HG03045 (cell line): Measurements from ENCODE around the gene TGIF2.

Experiments
- ATAC-seq: cut with Tn5 transposase; IDR thresholded peaks from one replicate; pipeline ENCODE4 v1.9.1; 2021; ENCODE audit warnings: mild to moderate bottlenecking, moderate library complexity; ENCODE audit not compliant: unreplicated experiment

TGIF2 gene

DNA sequence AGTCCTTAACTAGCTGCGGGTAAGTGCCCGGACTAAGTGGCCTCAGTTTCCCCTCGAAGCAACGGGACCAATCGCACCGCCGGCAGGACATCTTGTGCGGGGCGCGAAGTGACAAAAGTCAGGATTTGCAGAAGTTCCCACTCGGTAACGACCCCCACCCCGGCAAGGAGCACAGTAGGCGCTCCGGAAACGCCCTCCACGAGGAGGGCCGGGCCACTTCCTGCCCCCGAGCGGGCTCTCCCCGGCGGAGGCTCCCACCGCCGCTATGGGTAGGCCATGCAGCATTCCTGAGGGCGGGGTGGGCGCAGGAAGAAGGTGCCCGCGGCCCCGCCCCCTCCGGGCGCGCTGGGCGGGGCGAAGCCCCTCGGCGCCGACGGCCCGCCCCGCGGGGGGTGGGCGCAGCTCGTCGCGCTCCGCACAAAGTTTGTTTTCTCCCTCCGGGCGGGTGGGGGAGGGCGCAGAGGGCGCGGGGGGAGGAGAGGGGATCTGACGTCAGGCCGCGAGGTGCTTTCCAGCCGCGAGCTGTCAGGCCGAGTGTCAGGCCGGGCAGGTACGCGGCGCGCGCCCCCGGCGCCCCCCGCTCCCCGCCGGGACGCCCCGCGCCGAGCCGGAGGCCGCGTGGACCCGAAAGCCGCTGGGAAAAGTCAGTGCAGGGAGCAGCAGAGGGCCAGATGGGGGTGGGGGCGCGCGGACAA, at the start of gene TGIF2:
TGIF2 (plus strand) TSS at position 495 of the 695 bp plus-strand sequence. CDS start 5,178 bp downstream, outside the sequence.
- peak; percentile 67 for ATAC-seq

DNA sequence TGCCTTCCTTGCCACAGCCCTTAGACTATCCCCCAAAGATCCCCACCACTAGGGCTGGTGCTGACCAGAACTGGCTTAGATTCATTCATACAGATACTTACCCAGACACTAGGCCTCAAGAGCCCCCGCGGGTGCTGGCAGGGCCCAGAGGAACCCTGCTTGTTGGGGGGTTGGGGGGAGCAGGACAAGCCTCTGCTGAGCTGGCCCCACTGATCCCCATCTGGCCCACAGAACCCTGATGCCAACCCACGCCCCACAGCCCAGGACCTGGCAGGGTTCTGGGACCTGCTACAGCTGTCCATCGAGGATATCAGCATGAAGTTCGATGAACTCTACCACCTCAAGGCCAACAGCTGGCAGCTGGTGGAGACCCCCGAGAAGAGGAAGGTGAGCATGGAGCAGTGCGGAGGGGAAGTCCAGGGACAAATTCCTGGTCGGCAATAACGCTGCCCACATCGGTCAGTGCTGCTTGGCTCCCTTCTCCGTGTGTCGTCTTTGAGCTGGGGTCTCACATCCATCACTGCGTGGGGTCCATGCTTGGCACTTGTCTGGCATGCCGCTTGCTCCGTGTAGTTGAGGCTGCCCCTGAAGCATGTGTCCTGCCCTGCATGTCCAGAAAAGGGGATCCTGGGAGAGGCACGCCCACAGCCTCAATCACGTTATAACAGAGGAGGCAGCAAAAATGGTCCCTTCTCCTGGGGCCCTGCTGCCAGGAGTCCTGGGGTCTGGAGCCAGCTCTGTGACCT, 47.6 kb upstream of the TGIF2 start:
- ATAC-seq: no peak

DNA sequence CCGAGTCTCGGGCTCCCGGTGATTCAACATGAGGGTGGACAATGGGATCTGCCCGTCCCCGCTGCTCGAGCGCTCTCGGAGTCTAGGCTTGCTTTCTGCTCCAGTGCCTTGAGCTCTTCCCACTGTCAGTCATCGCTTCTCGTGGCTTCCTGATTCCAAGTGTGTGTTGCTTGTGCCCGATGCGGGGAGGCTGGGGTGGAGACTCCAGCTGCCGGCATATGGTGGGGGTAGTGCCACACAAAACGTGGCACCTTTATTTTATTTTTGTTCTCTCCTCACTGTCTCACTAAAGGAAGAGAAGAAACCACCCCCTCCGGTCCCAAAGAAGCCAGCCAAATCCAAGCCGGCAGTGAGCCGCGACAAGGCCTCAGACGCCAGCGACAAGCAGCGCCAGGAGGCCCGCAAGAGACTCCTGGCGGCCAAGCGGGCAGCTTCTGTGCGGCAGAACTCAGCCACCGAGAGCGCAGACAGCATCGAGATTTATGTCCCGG, 46.8 kb upstream of the TGIF2 start:
- no peak for ATAC-seq

DNA sequence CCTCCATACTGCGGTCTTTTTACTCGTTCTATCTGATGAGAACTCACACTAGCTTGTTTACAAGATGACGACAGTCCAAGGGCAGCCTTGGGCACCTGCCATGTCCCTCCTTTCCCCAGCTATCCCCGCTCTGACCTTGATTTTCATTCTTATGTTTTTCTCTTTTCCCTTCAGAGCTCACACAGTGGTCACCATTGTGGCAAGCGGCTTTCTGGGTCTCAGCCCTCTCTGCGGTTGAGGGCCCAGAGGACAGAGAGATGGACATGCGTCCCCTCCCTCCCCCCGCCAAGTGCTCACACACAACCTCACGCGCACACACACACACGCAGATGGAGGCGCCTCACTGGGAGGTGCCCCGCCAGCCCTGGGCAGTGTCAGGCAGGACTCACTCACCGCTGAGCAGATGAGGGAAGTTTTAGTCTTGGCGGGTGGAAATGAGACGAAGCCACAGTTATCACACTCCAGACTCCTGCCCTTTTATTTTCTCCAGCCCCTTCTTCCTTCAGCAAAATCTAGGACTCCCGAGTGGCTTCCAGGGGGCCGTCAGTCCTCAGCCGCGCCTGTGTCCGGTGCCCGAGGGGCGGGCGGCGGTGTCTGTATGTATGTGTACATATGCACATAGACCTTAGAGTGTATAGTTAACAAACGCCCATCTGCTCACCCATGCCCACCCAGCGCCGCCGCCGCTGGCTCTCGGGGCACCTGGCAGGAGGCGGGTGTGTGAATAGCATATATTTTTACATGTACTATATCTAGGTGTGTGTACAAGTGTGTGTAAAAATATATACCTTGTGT, 45.9 kb upstream of the TGIF2 start:
- ATAC-seq: no peak

DNA sequence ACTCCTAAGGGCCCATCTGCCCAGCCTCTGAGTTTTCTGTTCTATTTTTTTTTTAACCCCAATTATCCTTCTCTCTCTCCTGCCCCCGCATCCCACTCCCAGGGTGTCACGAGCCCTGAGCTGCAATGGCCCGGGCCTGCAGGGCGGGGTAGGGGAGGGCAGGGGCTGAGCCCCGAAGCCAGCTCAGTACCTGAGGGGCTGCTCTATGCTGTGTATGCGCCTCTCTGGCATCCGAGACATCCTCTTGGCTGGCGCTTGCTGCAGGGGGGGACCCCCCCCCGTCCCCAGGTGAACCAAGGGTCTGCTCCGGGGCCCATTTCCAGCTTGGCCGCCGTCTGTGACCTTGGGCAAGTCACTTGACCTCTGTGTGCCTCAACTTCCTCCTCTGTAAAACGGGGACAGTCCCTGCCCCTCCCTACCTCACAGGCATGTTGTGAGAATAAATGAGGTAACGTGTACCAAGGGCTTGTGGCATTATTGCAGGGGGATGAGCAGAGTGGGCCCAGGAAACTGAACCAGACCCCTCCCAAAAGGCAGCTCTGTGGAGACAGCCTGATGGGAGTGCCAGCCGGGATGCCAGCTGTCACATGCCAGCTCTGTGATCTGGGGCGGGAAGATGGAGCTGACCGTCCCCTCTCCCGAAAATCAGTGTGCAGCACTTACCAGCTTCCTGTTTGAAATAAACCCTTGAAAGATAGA, 45.1 kb upstream of the TGIF2 start:
- ATAC-seq: no peak

DNA sequence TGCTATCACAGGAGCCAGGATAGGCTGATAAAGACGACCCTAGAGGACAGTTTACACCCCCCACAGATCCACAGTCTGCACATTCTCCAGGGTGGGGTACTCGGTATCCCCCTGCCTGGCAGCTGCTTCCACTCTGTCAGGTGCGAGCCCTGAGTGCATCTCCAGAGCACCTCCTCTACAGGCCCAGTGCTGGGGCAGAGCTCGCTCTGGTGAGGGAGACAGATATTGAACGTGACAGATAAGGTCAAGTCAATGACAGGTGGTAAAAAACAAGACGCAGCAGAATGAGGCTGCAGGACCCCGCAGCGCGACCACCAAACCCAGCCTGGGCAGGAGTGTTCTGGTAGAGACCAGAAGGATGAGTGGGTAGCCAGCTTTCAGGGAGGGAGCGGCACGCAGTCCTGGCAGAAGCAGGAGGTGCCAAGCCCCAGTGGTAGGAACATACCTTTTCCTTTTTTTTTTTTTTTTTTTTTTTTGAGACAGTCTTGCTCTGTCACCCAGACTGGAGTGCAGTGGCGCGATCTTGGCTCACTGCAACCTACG, 44.5 kb upstream of the TGIF2 start:
- ATAC-seq: no peak

DNA sequence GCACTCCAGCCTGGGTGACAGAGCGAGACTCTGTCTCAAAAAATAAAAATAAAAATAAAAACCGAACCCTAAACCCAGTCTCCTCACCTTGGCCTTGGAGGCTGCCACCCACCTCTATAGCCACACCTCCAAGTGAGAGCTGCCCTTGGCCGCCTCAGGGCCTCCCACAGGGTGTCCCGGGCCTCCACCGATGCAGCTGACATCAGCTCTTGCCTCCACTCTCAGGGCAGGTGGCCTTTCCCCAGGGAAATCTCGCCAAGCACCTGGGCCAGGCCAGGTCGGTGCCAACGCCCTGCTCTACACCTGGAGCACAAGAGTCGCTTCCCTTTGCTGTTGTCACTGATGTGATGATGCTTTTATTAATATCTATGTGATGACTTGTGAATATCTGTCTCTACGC, 41.0 kb upstream of the TGIF2 start:
- no peak for ATAC-seq

DNA sequence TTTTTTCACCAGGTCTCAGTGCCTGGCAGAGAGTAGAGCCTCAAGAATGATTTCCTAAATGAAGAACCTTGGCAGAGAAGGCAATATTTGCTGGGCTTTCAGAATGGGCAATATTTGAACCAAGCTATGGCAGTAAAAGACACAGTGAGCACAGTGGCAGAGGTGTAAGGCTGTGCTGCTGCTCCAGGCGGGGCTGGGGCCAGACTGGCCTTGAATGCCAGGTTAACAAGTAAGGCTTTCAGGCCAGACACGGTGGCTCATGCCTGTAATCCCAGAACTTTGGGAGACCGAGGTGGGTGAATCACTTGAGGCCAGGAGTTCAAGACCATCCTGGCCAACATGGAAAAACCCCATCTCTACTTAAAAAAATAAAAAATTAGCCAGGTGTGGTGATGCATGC, 40.6 kb upstream of the TGIF2 start:
- no peak for ATAC-seq

DNA sequence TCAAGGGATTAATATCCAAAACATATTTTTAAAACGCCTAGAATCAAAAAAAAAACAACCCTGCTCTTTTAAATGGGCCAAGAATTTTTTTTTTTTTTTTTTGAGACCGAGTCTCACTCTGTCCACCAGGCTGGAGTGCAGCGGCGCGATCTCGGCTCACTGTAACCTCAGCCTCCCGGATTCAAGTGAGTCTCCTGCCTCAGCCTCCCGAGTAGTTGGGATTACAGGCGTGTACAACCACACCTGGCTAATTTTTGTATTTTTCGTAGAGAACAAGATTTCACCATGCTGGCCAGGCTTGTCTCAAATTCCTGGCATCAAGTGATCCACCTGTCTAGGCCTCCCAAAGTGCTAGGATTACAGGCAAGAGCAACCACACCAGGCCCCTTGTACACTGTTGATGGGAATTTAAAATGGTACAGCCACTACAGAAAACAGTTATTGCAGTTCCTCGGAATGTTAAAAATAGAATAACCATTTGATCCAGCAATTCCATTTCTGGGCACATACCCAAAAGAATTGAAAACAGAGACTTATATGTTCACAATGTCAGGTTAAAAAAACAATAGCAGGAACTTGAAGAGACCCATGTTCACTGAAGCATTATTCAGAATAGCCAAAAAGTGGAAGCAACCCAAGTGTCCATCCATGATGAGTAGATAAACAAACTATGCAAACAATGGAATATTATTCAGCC, 35.2 kb upstream of the TGIF2 start:
- no peak for ATAC-seq

DNA sequence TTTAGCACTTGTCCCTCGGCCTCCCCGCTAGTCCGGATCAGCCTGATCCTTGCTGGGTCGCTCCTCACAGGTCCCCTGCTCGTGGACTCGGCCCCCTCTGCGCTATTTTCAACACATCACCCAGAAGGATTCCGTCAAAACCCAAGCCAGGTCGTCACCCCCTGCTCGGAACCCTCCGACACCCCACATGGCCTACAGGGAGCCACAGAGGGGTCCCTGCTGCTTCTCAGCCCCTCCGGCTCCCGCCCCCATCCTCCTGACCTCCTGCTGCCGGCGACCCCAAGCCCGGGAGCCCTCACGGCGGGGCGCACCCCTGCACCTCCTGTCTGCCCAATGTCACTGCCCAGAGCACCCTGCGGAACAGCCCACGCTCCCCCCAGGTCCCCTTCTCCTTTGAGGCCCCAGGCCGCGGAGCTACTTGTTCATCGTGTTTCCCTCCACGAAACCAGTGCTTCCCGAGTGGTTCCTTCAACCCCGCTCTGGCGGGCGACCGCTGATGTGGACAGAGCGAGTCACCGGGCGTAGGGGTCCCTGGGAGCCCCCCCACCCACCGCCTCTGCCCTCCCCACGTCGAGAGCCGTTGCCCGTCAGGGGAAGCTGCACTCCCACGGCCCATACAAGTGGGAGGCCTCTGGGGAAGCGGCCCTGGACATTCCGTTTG, 32.7 kb upstream of the TGIF2 start:
- ATAC-seq: no peak

DNA sequence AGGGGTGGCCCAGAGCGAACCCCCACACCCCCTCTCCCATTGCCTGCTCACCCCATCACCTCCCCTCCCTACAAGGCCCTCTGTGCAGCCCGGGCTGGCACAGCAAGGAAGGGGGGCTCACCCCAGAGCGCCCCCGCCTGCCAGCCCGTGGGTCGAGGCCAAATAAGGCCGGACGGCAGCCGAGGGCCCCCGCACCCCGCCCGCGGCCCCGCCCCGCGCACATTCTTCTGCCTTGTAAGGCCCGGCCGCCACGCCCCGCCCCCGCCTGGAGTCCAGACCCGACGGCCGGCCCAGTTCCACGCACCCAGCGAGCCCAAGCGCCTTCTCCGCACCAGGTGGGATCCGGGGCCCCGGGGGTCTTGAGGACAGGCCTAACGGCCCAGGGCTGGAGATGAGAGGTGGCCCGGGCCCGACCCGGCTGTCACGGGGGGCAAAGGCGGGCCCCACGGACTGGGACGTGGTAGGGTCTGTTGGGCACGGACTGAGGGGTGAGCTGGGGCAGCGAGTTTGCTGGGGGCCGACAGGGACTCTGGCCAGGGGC, 32.1 kb upstream of the TGIF2 start, which contains the start of gene MYL9:
MYL9 (plus strand) TSS at position 293 of the 541 bp plus-strand sequence. CDS start 3,366 bp downstream, outside the sequence.
- ATAC-seq: no peak

DNA sequence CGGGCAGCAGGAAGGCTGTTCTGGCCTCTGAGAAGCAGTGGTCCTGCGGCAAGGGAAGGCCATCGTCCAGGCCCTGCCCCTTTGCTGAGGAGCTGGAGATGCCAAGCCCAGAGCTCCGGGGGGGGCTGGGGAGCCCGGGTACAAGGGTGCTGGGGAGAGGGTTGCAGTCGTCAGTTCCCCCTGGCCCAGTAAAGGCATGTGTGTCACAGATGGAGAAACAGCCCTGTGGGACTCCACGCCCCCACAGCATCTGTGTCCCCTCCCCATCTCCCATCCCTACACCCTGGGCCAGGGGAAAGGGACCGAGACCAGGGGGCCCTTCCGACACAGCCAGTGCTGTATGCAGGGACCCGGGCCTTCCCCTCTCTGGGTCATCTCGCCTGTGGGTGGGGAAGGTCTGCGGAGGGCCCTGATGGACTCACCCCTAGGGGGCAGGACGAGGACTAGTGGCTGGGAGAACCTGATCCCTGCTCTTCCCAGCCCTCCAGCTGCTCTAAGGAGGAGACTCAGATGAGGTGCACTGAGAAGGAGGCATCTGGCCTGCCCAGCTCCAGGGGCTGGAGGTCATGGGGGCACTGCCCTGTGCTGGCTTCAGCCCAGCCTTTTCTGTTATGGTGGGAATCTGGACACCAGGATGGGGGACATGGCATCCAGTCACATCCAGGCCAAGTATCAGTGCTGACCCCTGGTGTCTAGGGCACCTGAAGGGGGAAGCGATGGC, 31.5 kb upstream of the TGIF2 start:
- no peak for ATAC-seq

DNA sequence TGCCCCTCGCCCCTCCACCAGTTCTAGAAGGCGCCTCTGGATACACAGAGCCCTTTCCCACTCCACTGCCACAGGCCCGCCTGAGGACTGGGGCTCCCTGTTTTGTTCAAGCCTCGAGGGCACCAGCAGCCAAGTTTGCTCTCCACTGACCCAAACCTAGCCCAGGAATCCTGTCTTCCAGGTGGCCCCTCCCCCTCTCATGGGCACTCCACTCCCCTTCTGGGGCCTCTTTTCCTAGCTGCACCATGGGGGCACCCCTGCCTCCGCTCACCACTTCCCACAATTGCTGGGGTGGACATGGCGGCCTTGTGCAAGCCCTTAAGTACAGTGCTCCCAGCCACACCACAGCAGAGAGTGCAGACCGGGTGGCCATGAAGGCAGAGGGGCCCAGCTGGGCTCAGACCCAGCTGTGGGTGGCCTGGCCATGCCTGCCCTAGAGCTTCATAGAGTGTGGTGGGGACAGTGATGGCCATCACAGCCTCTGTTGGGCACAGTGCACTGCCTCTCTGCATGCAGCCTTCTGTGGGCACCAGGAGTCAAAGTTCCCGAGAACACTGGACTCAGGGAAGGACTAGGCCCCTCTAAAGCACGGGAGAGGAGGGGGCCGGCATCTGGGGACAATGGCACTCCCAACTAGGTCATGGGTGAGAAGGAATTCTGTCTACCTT, 30.7 kb upstream of the TGIF2 start:
- ATAC-seq: no peak

DNA sequence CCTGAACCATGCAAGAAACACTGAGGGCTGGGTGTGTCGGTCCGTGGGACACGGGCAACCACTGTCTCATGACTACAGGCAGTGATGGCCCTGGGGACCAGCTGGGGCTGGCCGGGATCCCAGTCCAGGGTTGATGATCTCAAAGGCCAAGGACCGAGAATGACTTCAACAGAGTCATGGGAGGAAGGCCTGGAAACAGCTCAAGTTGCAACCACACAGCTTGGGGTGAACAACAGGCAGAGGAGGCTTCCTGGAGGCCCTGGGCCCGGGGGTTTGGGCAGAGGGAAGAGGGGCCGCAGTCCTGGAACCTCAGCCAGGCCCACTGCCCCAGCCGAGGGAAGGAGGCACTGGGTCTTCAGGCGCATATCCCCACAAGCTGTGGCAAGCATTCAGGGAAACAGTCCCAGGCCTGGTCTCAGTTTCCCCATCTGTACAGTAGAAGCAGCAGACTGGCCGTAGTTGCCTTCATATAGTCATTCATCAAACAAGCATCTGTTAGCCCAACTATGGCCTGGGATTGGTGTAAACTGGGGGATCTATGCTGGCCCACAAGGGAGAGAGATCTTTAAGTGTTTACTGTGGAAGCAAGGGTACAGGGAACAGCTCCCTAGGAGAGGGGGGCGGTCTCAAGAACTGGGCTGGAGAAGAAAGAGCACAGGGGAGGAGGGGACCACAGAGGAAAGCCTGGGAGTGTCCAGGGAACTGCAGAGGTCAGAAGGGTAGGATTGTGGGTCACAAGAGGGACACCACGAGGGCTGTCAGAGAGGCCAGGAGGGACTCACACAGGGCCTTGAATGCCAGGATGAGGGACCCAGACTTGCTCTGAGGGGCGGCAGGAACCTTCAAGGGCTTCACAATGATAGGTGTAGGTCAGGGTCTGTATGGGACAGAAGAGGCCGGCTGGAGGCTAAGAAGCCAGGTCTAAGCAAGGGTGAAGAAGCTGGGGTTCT, 29.9 kb upstream of the TGIF2 start:
- ATAC-seq: no peak

DNA sequence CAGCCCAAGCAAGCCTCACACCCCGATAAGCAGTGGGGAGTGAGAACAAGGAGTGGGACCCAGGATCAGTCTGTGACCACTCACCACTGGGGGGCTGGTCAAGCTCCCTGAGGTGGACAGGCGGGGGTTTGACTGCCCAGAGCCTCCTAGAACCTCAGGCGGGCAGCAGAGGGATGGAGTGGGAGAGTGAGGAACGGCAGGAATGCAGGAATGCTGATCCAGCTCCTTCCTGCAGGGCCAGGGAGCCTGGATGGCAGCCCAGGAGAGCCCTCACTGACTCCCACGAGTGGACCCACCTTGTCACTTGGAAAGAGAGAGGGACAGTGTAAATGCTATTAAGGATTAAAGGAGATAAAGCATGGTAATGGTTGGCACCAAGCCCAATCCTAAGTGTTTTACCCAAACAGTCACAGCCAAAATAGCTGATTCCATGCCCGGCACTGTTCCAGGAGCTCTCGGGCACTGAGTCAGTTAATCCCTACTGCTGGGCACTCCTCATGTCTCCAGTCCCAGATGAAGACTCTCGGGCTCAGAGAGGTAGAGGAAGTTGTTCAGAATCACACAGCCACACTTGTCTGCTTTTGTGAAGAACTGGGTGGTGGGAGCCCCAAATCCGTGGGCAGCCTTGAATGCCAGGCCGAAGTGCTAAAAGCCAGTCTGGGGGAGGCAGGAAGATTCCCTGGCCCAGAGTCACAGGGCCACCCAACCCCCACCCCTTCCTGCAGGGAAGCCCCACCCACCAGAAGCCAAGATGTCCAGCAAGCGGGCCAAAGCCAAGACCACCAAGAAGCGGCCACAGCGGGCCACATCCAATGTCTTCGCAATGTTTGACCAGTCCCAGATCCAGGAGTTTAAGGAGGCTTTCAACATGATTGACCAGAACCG, 29.0 kb upstream of the TGIF2 start:
- no peak for ATAC-seq
